BE2C (cell line): Measurements from ENCODE around the gene NECAB2.

Source experiments
- DNase-seq: peaks from one replicate; pipeline ENCODE4 v3.0.0-alpha.2; 2020
- H3K27me3 ChIP-seq: fragments of 250-450 bp; sonication (Bioruptor Pico); 2 replicates; pipeline ENCODE4 v1.5.1; 2020; ENCODE audit warnings: mild to moderate bottlenecking
- H3K36me3 ChIP-seq: fragments of 250-450 bp; sonication (Bioruptor Pico); 2 replicates; pipeline ENCODE4 v1.5.1; 2020; ENCODE audit warnings: mild to moderate bottlenecking
- H3K4me1 ChIP-seq: fragments of 250-450 bp; sonication (Bioruptor Pico); 2 replicates; pipeline ENCODE4 v1.5.1; 2020
- H3K4me3 ChIP-seq: 2 replicates; pipeline ENCODE4 v1.5.1; 2011; ENCODE audit warnings: low read depth, low read length
- H3K9me3 ChIP-seq: fragments of 250-450 bp; sonication (Bioruptor Pico); 2 replicates; pipeline ENCODE4 v1.5.1; 2020
- TF ChIP-seq, protein P1 (sequence below): IDR thresholded peaks from 2 replicates; pipeline ENCODE4 v1.5.1; 2012; ENCODE audit warnings: mild to moderate bottlenecking, low read depth, low read length

The NECAB2 gene

DNA sequence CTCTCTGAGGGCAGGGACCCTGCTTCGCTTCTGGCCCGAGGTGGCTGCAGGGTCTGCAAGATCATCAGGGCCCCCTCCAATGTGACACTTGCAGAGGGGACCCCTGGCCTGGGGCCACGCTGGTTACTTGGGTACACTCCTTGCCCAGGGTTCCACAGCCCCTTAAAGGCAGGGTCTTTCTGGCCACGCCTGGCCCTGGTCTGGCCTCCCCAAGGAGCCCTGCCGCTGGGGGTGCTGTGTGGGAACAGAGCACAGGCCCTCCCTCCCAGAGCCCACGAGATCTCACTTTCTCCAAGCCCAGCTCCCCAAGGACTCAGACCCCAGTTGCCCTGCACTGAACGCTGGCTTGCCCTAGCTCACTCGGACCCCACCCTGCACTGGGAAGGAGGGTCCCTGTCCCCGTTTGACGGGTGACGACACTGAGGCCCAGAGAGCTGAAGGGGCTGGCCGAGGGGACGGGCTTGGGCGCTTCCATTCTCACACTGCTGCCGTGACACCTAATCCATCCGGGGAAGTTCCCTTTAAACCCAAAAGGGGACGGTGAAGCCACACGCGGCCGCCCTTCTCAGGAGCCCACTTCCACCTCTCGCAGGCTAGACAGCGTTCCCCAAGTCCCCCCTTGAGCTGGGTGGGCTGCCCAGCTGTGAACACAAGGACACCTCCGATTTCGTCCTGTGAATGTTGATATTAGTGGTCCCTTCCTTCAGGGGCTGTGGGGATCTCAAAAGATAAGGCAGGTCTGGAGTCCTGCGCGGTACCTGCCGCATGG is 41.9 kb upstream of the NECAB2 start:
- Histone ChIP-seq H3K4me3 (no peak overlapping the region), H3K9me3 (no peaks in the 10 kb centered on the region), H3K36me3 (no peaks in the 10 kb centered on the region), H3K4me1 (no peaks in the 10 kb centered on the region), H3K27me3 (peaks cover 13% of the 10 kb centered on the region; the same call in 1 of the 2 replicates)
- TF ChIP-seq, protein P1, sequence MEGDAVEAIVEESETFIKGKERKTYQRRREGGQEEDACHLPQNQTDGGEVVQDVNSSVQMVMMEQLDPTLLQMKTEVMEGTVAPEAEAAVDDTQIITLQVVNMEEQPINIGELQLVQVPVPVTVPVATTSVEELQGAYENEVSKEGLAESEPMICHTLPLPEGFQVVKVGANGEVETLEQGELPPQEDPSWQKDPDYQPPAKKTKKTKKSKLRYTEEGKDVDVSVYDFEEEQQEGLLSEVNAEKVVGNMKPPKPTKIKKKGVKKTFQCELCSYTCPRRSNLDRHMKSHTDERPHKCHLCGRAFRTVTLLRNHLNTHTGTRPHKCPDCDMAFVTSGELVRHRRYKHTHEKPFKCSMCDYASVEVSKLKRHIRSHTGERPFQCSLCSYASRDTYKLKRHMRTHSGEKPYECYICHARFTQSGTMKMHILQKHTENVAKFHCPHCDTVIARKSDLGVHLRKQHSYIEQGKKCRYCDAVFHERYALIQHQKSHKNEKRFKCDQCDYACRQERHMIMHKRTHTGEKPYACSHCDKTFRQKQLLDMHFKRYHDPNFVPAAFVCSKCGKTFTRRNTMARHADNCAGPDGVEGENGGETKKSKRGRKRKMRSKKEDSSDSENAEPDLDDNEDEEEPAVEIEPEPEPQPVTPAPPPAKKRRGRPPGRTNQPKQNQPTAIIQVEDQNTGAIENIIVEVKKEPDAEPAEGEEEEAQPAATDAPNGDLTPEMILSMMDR, result no peak
- no peak for DNase-seq

DNA sequence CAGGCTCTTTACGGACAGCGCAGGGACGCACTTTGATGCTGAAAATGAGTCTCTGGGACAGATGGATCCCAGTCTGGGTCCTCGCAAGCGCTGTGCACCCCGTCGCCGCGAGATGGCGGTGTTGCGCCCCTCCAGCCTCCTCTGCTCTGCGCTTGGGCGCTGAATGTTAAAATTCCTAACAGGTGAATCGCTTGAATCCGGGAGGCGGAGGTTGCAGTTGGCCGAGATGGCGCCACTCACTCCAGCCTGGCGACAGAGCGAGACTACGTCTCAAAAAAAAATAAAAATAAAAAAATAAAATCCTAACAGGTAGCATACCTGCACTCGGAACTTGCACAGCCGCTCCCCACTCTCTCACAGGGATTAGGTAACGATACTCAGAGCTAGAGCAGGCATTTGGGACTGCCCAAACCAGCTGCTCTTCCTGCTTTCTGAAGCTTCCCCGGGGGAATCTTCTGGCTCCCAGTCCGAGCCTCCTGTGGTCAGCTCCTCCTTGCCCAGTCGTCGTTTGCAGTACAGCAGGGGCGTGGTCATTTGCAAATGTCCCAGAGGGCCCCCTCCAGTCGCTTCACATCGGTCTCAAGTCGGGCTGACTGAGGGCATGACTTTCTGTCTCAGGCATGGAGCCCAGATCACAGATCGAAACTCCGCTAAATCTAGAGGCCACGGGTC is 41.2 kb upstream of the NECAB2 start:
- DNase-seq, result peak; percentile 70
- H3K4me1 ChIP-seq, result no peaks in the 10 kb centered on the region
- TF ChIP-seq, protein P1, result peak; percentile 90
- no peaks in the 10 kb centered on the region for H3K9me3 ChIP-seq
- H3K4me3 ChIP-seq, result no peak overlapping the region
- H3K36me3 ChIP-seq, result no peaks in the 10 kb centered on the region
- peaks cover 13% of the 10 kb centered on the region; the same call in 1 of the 2 replicates for H3K27me3 ChIP-seq

DNA sequence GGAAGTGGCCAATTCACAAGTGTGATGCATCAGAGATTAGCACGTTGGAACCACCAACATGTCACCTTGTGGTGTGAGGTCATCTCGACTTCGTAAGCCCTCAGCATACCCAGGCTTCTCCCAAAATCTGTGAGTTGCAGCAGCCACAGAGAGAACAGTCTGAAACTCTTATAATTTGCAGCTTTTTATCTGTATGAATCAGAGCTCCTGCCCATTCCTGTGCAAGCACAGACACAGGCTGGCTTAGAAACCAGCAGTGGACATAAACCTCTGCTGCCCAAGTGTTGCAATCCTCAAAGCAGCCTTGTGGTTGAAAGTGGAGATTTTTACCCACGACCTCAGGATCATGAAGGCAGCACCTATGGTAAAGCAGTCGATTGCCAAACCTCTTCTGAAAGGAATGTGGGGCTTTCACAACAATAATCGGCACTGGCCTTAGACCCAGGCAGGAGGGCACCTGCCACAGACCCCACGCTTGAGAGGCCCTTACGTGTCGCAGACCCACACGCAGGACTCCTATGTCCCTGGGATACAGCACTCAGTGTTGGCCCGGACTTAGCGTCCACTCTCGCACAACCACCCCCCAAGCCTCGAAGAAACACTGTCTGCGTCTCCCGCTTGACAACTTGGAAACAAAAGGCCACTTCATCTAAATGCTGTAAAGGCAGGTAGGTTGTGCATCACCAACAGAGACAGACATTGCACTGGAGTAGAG is 39.5 kb upstream of the NECAB2 start:
- no peak for DNase-seq
- peaks cover 13% of the 10 kb centered on the region; the same call in 1 of the 2 replicates for H3K27me3 ChIP-seq
- no peaks in the 10 kb centered on the region for H3K9me3 ChIP-seq
- H3K4me1 ChIP-seq, result no peaks in the 10 kb centered on the region
- TF ChIP-seq, protein P1, result no peak
- no peak overlapping the region for H3K4me3 ChIP-seq
- no peaks in the 10 kb centered on the region for H3K36me3 ChIP-seq

DNA sequence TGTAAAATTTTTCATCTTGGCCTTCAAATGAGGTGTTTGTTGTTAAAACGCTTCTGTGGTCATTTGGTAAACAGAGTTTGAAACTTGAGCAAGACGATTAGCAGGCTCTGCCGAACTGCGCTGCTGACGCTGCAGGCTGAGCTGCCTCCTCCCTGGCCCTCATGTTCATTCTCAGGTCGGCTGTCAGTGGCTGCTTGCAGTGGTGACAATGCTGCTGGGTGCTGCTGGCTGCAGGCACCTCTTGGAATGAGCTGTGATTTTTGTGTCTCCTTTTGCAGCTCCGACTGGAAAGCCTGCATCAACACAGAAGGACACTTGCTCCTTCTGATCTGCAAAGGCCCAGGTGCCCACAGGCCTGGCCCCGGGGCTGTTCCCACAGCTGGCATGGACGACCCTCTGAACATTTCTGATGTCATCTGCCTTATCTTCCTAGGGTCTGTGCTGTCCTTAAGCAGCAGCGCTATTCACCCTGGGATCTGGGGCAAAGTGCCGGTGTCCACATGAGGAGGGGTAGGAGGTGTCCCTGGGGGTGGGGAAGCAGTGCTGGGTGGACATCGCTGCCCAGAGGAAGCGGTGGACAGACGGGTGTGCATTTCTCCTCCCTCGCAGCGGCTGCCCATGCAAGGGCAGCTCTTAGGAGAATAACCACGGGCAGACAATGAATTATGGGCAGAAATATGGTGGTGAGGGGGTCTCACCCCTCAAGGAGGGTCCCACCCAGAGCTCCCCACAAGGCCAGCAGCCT is 38.1 kb upstream of the NECAB2 start:
- no peaks in the 10 kb centered on the region for H3K36me3 ChIP-seq
- DNase-seq, result no peak
- H3K4me1 ChIP-seq, result no peaks in the 10 kb centered on the region
- TF ChIP-seq, protein P1, result no peak
- no peak overlapping the region for H3K4me3 ChIP-seq
- no peaks in the 10 kb centered on the region for H3K9me3 ChIP-seq
- peaks cover 13% of the 10 kb centered on the region for H3K27me3 ChIP-seq

DNA sequence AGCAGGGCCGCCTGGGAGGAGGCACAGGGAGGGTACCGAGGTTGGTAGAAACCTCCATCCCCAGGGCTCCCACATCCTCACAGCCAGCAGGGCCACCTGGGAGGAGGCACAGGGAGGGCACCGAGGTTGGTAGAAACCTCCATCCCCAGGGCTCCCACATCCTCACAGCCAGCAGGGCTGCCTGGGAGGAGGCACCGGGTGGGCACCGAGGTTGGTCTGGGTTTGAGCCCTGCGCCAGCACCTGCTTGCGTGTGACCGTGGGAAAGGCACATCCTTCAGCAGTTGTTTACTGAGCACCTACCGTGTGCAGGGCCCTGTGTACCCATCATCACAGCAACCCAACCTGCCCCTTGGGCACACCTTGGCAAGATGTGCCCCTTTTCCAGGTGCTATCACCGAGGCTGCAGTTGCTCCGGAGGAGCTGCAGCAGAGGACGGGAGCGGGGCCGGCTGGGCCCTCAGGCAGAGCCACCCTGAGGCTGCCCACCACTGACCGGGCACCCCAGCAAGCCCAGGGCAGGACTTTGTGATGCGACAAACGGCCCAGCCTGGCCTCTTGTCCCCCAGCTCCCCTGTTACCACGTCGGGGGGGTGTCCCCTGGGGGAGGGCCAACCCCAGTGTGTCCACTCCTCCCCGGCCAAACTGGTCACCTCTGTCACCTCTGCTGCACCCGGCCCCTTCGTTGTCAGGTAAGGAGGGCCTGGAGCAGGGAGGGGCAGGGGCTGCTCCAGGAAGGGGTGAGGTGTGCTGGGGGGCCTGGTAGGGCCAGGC is 37.1 kb upstream of the NECAB2 start:
- Histone ChIP-seq H3K36me3 (no peaks in the 10 kb centered on the region), H3K4me1 (no peaks in the 10 kb centered on the region), H3K9me3 (no peaks in the 10 kb centered on the region), H3K4me3 (no peak overlapping the region), H3K27me3 (peaks cover 13% of the 10 kb centered on the region)
- no peak for DNase-seq
- TF ChIP-seq, protein P1, result no peak
